Lower lobe of right lung (tissue), 2 donors: ENCODE measurements around the gene NDE1. TPM values are rescaled to one million over a fixed set of nuclear protein-coding genes. Genes with fewer than 3 reads are reported as not detected.

Experiments used
- ATAC-seq, 2 donors: fragments of 200-7000 bp; cut with Tn5 transposase; one replicate each; pipeline ENCODE4 v1.9.1; 2020 to 2022; ENCODE audit warnings: mild to moderate bottlenecking in 2 of 2, moderate library complexity in 2 of 2
- DNase-seq: peaks from one replicate; pipeline ENCODE4 v3.0.0-alpha.2; 2020
- H3K27ac ChIP-seq: fragments of 200-600 bp; one replicate; pipeline ENCODE4 v1.8.0; 2022
- H3K27me3 ChIP-seq: fragments of 200-600 bp; one replicate; pipeline ENCODE4 v1.8.0; 2022; ENCODE audit warnings: low read depth
- H3K36me3 ChIP-seq: fragments of 200-600 bp; one replicate; pipeline ENCODE4 v1.8.0; 2022; ENCODE audit warnings: mild to moderate bottlenecking
- H3K4me1 ChIP-seq: fragments of 200-600 bp; one replicate; pipeline ENCODE4 v1.8.0; 2022
- H3K4me3 ChIP-seq: fragments of 200-600 bp; one replicate; pipeline ENCODE4 v1.8.0; 2022; ENCODE audit warnings: mild to moderate bottlenecking
- H3K9me3 ChIP-seq: fragments of 200-600 bp; one replicate; pipeline ENCODE4 v1.8.0; 2022
- intact Hi-C: fragments of 100-400 bp; cut with DNase I; formaldehyde crosslinking; loops from one replicate; pipeline ENCODE4 v1.11.0; 2022
- total RNA-seq: library from RNA; stranded (reverse); fragmentation: NEBNext Ultra II Directional; extraction: Animal tissue kit (Norgen Biotek cat#: 25700); gene quantifications from one replicate; pipeline ENCODE4 v1.2.1, GENCODE V29; 2021
- TF ChIP-seq, protein P1 (sequence below): fragments of 200-600 bp; IDR thresholded peaks from one replicate; pipeline ENCODE4 v1.8.0; 2022; ENCODE audit warnings: antibody characterized with exemption, mild to moderate bottlenecking
- donor health status: DM: no; HTN: yes; CAD: no; lungs with severe emphysema.

Gene NDE1
- total RNA-seq, 1 donor from 2014 or later: 35.3 TPM

DNA sequence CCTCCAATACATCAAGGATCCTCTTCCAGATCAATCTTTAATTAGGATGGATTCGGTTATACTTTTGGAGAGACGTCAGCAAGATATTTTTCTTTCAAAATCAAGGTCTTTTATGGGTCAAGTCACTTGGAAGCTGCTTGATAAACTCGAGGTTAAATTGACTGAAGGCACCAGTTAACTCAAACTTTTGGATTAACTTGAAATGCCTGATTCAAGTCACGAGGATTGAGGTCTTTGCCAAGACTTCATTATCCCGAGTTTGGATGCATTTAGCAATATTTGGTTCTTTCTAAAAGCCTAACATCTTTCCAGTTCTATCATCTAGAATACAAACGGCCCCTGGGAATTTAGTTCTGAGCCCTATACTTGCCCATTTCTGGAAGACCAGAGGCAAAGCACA, 123.9 kb downstream of the NDE1 start:
- no peak overlapping the region for H3K27ac ChIP-seq
- DNase-seq (no peak), ATAC-seq (no peak)
- no peaks in the 10 kb centered on the region for H3K9me3 ChIP-seq
- no peak overlapping the region for H3K4me3 ChIP-seq
- intact Hi-C loops: no loop called here
- no peaks in the 10 kb centered on the region for H3K4me1 ChIP-seq
- H3K36me3 ChIP-seq: no peaks in the 10 kb centered on the region
- H3K27me3 ChIP-seq: no peaks in the 10 kb centered on the region
- TF ChIP-seq, protein P1, sequence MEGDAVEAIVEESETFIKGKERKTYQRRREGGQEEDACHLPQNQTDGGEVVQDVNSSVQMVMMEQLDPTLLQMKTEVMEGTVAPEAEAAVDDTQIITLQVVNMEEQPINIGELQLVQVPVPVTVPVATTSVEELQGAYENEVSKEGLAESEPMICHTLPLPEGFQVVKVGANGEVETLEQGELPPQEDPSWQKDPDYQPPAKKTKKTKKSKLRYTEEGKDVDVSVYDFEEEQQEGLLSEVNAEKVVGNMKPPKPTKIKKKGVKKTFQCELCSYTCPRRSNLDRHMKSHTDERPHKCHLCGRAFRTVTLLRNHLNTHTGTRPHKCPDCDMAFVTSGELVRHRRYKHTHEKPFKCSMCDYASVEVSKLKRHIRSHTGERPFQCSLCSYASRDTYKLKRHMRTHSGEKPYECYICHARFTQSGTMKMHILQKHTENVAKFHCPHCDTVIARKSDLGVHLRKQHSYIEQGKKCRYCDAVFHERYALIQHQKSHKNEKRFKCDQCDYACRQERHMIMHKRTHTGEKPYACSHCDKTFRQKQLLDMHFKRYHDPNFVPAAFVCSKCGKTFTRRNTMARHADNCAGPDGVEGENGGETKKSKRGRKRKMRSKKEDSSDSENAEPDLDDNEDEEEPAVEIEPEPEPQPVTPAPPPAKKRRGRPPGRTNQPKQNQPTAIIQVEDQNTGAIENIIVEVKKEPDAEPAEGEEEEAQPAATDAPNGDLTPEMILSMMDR: no peak

DNA sequence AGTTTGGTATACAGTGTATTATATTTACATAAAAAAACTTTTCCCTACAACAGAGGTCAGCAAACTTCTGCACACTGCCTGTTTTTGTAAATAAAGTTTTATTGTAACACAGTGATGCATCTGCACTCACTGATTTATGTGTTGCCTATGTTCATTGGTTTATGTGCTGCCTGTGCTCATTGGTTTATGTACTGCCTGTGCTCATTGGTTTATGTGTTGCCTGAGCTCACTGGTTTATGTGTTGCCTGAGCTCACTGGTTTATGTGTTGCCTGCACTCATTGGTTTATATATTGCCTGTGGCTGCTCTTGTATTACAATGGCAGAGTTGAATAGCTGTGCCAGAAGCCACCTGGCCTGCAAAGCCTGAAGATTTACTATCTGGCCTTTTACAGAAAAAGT, 125.2 kb downstream of the NDE1 start:
- DNase-seq (no peak), ATAC-seq (no peak)
- intact Hi-C loops: no loop called here
- Histone ChIP-seq H3K27me3 (no peaks in the 10 kb centered on the region), H3K36me3 (no peaks in the 10 kb centered on the region), H3K9me3 (no peaks in the 10 kb centered on the region), H3K4me1 (no peaks in the 10 kb centered on the region), H3K4me3 (no peak overlapping the region), H3K27ac (no peak overlapping the region)
- TF ChIP-seq, protein P1: no peak

- intact Hi-C loops: no loop called here
- H3K36me3 ChIP-seq: no peaks in the 10 kb centered on the region
- ATAC-seq (no peak), DNase-seq (no peak)
- TF ChIP-seq, protein P1: no peak
- no peak overlapping the region for H3K27ac ChIP-seq
- no peaks in the 10 kb centered on the region for H3K9me3 ChIP-seq
- no peaks in the 10 kb centered on the region for H3K27me3 ChIP-seq
- H3K4me3 ChIP-seq: no peak overlapping the region
- no peaks in the 10 kb centered on the region for H3K4me1 ChIP-seq
Measured at GRCh38 chr16:15775663-15776304, 125.7 kb downstream of the NDE1 start.

Other genes starting within 250 kb of the NDE1 start
- 16.1 TPM for gene BMERB1, start 215.7 kb upstream of the NDE1 start, total RNA-seq
- 111 TPM for gene MARF1, start 7.1 kb upstream of the NDE1 start, total RNA-seq
- 102 TPM for gene MYH11, start 206.8 kb downstream of the NDE1 start, total RNA-seq
- gene CEP20, start 238.4 kb downstream of the NDE1 start, total RNA-seq: 24.1 TPM